ENCODE results near the gene ZC3H14. TPM values are rescaled to one million over a fixed set of nuclear protein-coding genes. Genes with fewer than 3 reads are reported as not detected.
A peak's percentile ranks its signal among the peaks of the same experiment; 100 is the strongest.

Gene ZC3H14
- total and polyA plus RNA-seq, 10 of the 15 experiments (the other 5 are each of a cell fraction or from before 2014, with no cell fraction given) = 17.9 to 97.1 (median 47.6) TPM

- TF ChIP-seq IKZF2 (IDR thresholded peaks at IDR 0.05) (peak; percentile 53 to 58; a peak in 3 of 4 replicates), IKZF1 (conservative IDR thresholded peaks at IDR 0.05) (peak; percentile 86), ZSCAN29 (IDR thresholded peaks at IDR 0.05) (no peak), BCL11A (IDR thresholded peaks at IDR 0.05; ENCODE audit: low read depth, low read length) (peak; percentile 55; the same call in 1 of the 2 replicates), EED (IDR thresholded peaks at IDR 0.05; ENCODE audit: low read depth) (0 out of 2 replicates have a peak, but pooled peaks have one; percentile 12)
Measured at GRCh38 chr14:88630565-88630964, 67.7 kb downstream of the ZC3H14 start (continued).

DNA sequence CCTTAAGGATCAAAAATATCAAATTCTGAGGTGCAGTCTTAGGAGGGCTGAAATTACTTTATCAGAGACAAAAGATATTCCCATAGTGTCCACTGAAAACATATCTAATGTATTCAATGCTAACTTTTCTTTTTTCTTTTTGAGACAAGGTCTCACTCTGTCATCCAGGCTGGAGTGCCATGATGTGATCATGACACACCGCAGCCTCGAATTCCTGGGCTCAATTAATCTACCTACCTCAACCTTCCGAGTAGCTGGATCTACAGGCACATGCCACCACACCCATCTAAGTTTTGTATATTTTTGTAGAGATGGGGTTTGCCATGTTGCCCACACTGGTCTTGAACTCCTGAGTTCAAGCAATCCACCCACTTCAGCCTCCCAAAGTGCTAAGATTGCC lies 68.3 kb downstream of the ZC3H14 start:
- no peaks in the 10 kb centered on the region for H3K79me2 ChIP-seq (ENCODE audit: control insufficient read depth, insufficient read depth, low read length)
- RAD21 ChIA-PET (ENCODE audit: unreplicated experiment) = no interaction called here
- H2AFZ ChIP-seq (ENCODE audit: control insufficient read depth, low read depth, low read length) = no peak overlapping the region
- SMC1A ChIA-PET (ENCODE audit: uncharacterized antibody, unreplicated experiment) = no interaction called here
- ATAC-seq = no peak
- H3K9me3 ChIP-seq (replicated peaks; ENCODE audit: control insufficient read depth, insufficient read depth, low read length) = no peaks in the 10 kb centered on the region
- H3K4me3 ChIP-seq = no peak overlapping the region
- no peaks in the 10 kb centered on the region for H4K20me1 ChIP-seq (ENCODE audit: control insufficient read depth, insufficient read depth)
- H3K9ac ChIP-seq (ENCODE audit: control insufficient read depth, insufficient read depth, low read length) = no peak overlapping the region
- no peak overlapping the region for H3K4me2 ChIP-seq (ENCODE audit: control insufficient read depth, insufficient read depth)
- in situ Hi-C loops (cut with MboI) = no loop called here
- CTCF ChIA-PET = interaction anchor here (0.5 kb wide), 1 partner anchor 148 kb away, joined by 3 read pairs; no protein-coding TSS in a partner anchor
- no TSS peak for BruUV-seq (replicated peaks)
- no peaks in the 10 kb centered on the region for H3K36me3 ChIP-seq (ENCODE audit: control insufficient read depth in 2 of 2, insufficient read depth in 2 of 2, low read length in 1 of 2)
- H3K27me3 ChIP-seq (replicated peaks in 1 of 2; ENCODE audit: control insufficient read depth in 2 of 2, insufficient read depth in 2 of 2, low read length in 1 of 2) = no peaks in the 10 kb centered on the region
- WGBS (ENCODE audit: insufficient coverage, insufficient replicate concordance, low lambda C conversion rate, missing lambda C conversion rate) = 93% methylated on average over 3 of the region's 3 CpGs
- H3K27ac ChIP-seq (ENCODE audit: control insufficient read depth, insufficient read depth) = no peak overlapping the region
- no peak for DNase-seq (ENCODE audit: low read depth, low spot score)
- POLR2A ChIA-PET = interaction anchor here (0.8 kb wide), 1 partner anchor 39 kb away, joined by 4 read pairs; no protein-coding TSS in a partner anchor
- FAIRE-seq = no peak
- intact Hi-C loops (cut with micrococcal nuclease; ENCODE audit: unreplicated experiment) = no loop called here
- no peaks in the 10 kb centered on the region for H3K4me1 ChIP-seq (ENCODE audit: control insufficient read depth, insufficient read depth, low read length)
- no peak for TF ChIP-seq MXI1 (IDR thresholded peaks at IDR 0.05; ENCODE audit: low read depth, low read length)
- TF ChIP-seq, protein P1, sequence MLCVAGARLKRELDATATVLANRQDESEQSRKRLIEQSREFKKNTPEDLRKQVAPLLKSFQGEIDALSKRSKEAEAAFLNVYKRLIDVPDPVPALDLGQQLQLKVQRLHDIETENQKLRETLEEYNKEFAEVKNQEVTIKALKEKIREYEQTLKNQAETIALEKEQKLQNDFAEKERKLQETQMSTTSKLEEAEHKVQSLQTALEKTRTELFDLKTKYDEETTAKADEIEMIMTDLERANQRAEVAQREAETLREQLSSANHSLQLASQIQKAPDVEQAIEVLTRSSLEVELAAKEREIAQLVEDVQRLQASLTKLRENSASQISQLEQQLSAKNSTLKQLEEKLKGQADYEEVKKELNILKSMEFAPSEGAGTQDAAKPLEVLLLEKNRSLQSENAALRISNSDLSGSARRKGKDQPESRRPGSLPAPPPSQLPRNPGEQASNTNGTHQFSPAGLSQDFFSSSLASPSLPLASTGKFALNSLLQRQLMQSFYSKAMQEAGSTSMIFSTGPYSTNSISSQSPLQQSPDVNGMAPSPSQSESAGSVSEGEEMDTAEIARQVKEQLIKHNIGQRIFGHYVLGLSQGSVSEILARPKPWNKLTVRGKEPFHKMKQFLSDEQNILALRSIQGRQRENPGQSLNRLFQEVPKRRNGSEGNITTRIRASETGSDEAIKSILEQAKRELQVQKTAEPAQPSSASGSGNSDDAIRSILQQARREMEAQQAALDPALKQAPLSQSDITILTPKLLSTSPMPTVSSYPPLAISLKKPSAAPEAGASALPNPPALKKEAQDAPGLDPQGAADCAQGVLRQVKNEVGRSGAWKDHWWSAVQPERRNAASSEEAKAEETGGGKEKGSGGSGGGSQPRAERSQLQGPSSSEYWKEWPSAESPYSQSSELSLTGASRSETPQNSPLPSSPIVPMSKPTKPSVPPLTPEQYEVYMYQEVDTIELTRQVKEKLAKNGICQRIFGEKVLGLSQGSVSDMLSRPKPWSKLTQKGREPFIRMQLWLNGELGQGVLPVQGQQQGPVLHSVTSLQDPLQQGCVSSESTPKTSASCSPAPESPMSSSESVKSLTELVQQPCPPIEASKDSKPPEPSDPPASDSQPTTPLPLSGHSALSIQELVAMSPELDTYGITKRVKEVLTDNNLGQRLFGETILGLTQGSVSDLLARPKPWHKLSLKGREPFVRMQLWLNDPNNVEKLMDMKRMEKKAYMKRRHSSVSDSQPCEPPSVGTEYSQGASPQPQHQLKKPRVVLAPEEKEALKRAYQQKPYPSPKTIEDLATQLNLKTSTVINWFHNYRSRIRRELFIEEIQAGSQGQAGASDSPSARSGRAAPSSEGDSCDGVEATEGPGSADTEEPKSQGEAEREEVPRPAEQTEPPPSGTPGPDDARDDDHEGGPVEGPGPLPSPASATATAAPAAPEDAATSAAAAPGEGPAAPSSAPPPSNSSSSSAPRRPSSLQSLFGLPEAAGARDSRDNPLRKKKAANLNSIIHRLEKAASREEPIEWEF (IDR thresholded peaks at IDR 0.05; ENCODE audit: insufficient replicate concordance, low read depth, low read length) = no peak
- TF ChIP-seq, protein P2, sequence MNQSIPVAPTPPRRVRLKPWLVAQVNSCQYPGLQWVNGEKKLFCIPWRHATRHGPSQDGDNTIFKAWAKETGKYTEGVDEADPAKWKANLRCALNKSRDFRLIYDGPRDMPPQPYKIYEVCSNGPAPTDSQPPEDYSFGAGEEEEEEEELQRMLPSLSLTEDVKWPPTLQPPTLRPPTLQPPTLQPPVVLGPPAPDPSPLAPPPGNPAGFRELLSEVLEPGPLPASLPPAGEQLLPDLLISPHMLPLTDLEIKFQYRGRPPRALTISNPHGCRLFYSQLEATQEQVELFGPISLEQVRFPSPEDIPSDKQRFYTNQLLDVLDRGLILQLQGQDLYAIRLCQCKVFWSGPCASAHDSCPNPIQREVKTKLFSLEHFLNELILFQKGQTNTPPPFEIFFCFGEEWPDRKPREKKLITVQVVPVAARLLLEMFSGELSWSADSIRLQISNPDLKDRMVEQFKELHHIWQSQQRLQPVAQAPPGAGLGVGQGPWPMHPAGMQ (IDR thresholded peaks at IDR 0.05; ENCODE audit: borderline replicate concordance) = no peak
- no peak for TF ChIP-seq MTA2 (IDR thresholded peaks at IDR 0.05; ENCODE audit: low read depth)
- TF ChIP-seq IRF4 (IDR thresholded peaks at IDR 0.05; ENCODE audit: low read depth, low read length) = no peak
- no peak for TF ChIP-seq CHD1 (IDR thresholded peaks at IDR 0.05; ENCODE audit: low read depth, low read length)
- TF ChIP-seq FOS (IDR thresholded peaks at IDR 0.05; ENCODE audit: borderline replicate concordance, extremely low read depth, insufficient read length) = no peak
- TF ChIP-seq, protein P3, sequence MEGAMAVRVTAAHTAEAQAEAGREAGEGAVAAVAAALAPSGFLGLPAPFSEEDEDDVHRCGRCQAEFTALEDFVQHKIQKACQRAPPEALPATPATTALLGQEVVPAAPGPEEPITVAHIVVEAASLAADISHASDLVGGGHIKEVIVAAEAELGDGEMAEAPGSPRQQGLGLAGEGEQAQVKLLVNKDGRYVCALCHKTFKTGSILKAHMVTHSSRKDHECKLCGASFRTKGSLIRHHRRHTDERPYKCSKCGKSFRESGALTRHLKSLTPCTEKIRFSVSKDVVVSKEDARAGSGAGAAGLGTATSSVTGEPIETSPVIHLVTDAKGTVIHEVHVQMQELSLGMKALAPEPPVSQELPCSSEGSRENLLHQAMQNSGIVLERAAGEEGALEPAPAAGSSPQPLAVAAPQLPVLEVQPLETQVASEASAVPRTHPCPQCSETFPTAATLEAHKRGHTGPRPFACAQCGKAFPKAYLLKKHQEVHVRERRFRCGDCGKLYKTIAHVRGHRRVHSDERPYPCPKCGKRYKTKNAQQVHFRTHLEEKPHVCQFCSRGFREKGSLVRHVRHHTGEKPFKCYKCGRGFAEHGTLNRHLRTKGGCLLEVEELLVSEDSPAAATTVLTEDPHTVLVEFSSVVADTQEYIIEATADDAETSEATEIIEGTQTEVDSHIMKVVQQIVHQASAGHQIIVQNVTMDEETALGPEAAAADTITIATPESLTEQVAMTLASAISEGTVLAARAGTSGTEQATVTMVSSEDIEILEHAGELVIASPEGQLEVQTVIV (IDR thresholded peaks at IDR 0.05; ENCODE audit: borderline replicate concordance, partially characterized antibody) = no peak
- TF ChIP-seq POLR2A (IDR thresholded peaks at IDR 0.05; ENCODE audit: low read depth, low read length) = no peak
- TF ChIP-seq RCOR1 (conservative IDR thresholded peaks at IDR 0.05; ENCODE audit: low read depth, low read length) = no peak
- no peak for TF ChIP-seq NFXL1 (IDR thresholded peaks at IDR 0.05; ENCODE audit: borderline replicate concordance)
- no peak for TF ChIP-seq RUNX3 (IDR thresholded peaks at IDR 0.05; ENCODE audit: low read length)

Data from GM12878 (cell line).